GM12878 (cell line): Measurements from ENCODE around the gene AIG1. TPM values are rescaled to one million over a fixed set of nuclear protein-coding genes. Genes with fewer than 3 reads are reported as not detected.

Source experiments
- ATF7 ChIP-seq: fragments of 450-650 bp; IDR thresholded peaks from 2 replicates; pipeline ENCODE4 v1.6.1; 2016; ENCODE audit warnings: low read depth, mild to moderate bottlenecking
- BCLAF1 ChIP-seq: fragments of 450-650 bp; IDR thresholded peaks from 2 replicates; pipeline ENCODE4 v1.6.1; 2017; ENCODE audit warnings: antibody characterized with exemption, mild to moderate bottlenecking, moderate library complexity
- CBX3 ChIP-seq: fragments of 200-600 bp; sonication (generic); IDR thresholded peaks from 2 replicates; pipeline ENCODE4 v1.6.1; 2016; ENCODE audit warnings: low read depth, borderline replicate concordance
- CEBPB ChIP-seq, 2 experiments: fragments of 150-350 bp in 1 of 2; IDR thresholded peaks; 2 replicates each; pipeline ENCODE4 v1.6.1; 2012 to 2014; ENCODE audit warnings: low read depth in 2 of 2, low read length in 2 of 2, borderline replicate concordance in 1 of 2, inconsistent platforms in 1 of 2
- SIN3A ChIP-seq: IDR thresholded peaks from 2 replicates; pipeline ENCODE4 v1.6.1; 2012; ENCODE audit warnings: low read depth, low read length, improper control_type of control experiment
- polyA plus RNA-seq, 11 experiments: library from polyadenylated mRNA; depleted of rRNA in 4 of 11; unstranded in 6 of 11; stranded (reverse) in 5 of 11; fragments of >200 nt; fragmentation: Nextera tagmentation in 4 of 11; fragmentation: Illumina TruSeq in 1 of 11; extraction: Ambion mirVana in 4 of 11; extraction: Trizol in 1 of 11; gene quantifications; 1 replicate in 1 of 11; 2 replicates in 10 of 11; pipeline versions ENCODE4 v1.2.1 to v1.2.3, GENCODE V29; 2011 to 2016; ENCODE audit warnings: inconsistent platforms in 2 of 11, missing spikeins in 2 of 11, low read depth in 1 of 11
- total RNA-seq, 4 experiments: library from RNA; depleted of rRNA in 3 of 4; stranded (reverse); fragments of >200 nt in 3 of 4; fragmentation: Illumina TruSeq in 1 of 4; extraction: Trizol in 1 of 4; gene quantifications; 2 replicates each; pipeline versions ENCODE4 v1.2.1 to v1.2.3, GENCODE V29; 2013 to 2021
- TF ChIP-seq, protein P1 (sequence below): fragments of 150-350 bp; IDR thresholded peaks from 2 replicates; pipeline ENCODE4 v1.6.1; 2016; ENCODE audit warnings: low read depth, low read length

AIG1 gene
- total and polyA plus RNA-seq, 10 of the 15 experiments (the other 5 are each of a cell fraction or from before 2014, with no cell fraction given) = 27.0 to 74.5 (median 36.4) TPM

DNA sequence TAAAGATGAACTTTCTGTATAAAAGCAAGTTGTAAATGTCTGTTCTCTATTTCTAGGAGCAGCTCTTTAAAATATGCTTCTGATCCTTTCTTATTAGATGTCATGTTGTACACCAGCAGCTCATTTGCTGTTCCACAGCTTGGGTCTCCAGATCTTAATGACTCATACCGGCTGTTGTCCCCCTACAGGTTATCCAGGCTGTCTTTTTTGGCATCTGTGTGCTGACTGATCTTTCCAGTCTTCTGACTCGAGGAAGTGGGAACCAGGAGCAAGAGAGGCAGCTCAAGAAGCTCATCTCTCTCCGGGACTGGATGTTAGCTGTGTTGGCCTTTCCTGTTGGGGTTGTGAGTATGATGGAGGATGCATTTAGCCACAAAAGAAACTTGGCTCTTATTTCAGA lies 76.0 kb downstream of the AIG1 start (continued):
- TF ChIP-seq CEBPB (IDR thresholded peaks at IDR 0.05; ENCODE audit: borderline replicate concordance in 1 of 2, low read depth in 2 of 2, low read length in 2 of 2) = no peak
- TF ChIP-seq CBX3 = no peak
- TF ChIP-seq BCLAF1 = no peak
- no peak for TF ChIP-seq ATF7
- TF ChIP-seq, protein P1, sequence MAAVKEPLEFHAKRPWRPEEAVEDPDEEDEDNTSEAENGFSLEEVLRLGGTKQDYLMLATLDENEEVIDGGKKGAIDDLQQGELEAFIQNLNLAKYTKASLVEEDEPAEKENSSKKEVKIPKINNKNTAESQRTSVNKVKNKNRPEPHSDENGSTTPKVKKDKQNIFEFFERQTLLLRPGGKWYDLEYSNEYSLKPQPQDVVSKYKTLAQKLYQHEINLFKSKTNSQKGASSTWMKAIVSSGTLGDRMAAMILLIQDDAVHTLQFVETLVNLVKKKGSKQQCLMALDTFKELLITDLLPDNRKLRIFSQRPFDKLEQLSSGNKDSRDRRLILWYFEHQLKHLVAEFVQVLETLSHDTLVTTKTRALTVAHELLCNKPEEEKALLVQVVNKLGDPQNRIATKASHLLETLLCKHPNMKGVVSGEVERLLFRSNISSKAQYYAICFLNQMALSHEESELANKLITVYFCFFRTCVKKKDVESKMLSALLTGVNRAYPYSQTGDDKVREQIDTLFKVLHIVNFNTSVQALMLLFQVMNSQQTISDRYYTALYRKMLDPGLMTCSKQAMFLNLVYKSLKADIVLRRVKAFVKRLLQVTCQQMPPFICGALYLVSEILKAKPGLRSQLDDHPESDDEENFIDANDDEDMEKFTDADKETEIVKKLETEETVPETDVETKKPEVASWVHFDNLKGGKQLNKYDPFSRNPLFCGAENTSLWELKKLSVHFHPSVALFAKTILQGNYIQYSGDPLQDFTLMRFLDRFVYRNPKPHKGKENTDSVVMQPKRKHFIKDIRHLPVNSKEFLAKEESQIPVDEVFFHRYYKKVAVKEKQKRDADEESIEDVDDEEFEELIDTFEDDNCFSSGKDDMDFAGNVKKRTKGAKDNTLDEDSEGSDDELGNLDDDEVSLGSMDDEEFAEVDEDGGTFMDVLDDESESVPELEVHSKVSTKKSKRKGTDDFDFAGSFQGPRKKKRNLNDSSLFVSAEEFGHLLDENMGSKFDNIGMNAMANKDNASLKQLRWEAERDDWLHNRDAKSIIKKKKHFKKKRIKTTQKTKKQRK = no peak
- no peak for TF ChIP-seq SIN3A
